Measurements from ENCODE around the gene GPBP1. TPM values are rescaled to one million over a fixed set of nuclear protein-coding genes. Genes with fewer than 3 reads are reported as not detected.
A peak's percentile ranks its signal among the peaks of the same experiment; 100 is the strongest.

The GPBP1 gene
- total and polyA plus RNA-seq, 9 of the 15 experiments (the other 6 are each of a cell fraction or from before 2014, with no cell fraction given), result 31.0 to 109 (median 68.4) TPM

DNA sequence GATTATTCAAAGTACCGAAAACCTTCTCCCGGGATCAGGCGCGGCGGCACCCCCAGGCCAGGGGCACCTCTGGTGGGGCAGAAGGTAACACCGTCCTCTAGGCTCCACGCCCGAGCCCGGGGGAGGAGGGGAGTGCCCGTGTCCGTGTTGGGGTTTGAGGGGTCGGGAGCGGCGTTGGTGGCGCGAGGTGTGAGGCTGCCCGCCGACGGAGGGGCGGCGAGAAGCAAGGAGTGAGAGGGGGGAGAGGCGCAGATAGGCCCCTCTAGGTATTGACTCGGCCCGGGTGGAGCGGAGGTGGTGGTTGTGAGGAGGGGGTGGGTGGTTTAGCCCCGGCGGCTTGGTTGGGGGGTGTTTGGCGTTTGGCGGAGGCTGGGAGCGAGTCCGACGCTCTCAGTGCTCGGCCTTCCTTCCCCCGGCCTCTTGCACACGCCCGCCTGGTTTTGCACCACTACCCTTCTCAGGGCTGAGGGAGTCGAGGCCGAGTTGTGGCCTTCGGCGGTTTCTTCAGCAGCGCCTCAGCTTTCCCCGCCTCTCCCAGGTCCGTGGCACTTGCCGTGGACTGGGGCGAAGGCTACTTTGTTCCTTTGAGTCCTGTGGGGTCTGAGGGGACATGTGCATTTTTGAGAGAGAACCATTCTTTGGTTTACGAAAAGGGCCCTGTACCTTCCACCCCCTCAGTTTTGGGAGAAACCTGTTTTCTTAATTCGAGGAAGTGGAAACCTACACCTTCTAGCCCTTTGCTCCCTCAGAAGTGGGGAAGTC lies 450 bp downstream of the GPBP1 start (continued):
- TF ChIP-seq ETS1 (conservative IDR thresholded peaks at IDR 0.05; ENCODE audit: control insufficient read depth, low read depth, low read length), result no peak
- TF ChIP-seq, protein P1, sequence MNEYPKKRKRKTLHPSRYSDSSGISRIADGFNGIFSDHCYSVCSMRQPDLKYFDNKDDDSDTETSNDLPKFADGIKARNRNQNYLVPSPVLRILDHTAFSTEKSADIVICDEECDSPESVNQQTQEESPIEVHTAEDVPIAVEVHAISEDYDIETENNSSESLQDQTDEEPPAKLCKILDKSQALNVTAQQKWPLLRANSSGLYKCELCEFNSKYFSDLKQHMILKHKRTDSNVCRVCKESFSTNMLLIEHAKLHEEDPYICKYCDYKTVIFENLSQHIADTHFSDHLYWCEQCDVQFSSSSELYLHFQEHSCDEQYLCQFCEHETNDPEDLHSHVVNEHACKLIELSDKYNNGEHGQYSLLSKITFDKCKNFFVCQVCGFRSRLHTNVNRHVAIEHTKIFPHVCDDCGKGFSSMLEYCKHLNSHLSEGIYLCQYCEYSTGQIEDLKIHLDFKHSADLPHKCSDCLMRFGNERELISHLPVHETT (CRISPR knock-in tag; conservative IDR thresholded peaks at IDR 0.05 in 1 of 2, IDR thresholded peaks at IDR 0.05 in 1 of 2), result no peak
- TF ChIP-seq, protein P2, sequence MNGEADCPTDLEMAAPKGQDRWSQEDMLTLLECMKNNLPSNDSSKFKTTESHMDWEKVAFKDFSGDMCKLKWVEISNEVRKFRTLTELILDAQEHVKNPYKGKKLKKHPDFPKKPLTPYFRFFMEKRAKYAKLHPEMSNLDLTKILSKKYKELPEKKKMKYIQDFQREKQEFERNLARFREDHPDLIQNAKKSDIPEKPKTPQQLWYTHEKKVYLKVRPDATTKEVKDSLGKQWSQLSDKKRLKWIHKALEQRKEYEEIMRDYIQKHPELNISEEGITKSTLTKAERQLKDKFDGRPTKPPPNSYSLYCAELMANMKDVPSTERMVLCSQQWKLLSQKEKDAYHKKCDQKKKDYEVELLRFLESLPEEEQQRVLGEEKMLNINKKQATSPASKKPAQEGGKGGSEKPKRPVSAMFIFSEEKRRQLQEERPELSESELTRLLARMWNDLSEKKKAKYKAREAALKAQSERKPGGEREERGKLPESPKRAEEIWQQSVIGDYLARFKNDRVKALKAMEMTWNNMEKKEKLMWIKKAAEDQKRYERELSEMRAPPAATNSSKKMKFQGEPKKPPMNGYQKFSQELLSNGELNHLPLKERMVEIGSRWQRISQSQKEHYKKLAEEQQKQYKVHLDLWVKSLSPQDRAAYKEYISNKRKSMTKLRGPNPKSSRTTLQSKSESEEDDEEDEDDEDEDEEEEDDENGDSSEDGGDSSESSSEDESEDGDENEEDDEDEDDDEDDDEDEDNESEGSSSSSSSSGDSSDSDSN (IDR thresholded peaks at IDR 0.05; ENCODE audit: borderline replicate concordance in 1 of 2, low read depth in 2 of 2, low read length in 2 of 2), result no peak; a peak in 1 of 4 replicates
- peak; percentile 69 for TF ChIP-seq RB1 (IDR thresholded peaks at IDR 0.05; ENCODE audit: low read depth)
- TF ChIP-seq BDP1 (IDR thresholded peaks at IDR 0.05; ENCODE audit: insufficient read depth, insufficient read length), result no peak
- no peak for TF ChIP-seq BRF1 (IDR thresholded peaks at IDR 0.05; ENCODE audit: borderline replicate concordance, extremely low read depth, insufficient read length)
- no peak for TF ChIP-seq RUNX1 (IDR thresholded peaks at IDR 0.05; ENCODE audit: low read depth)
- TF ChIP-seq ARNT (IDR thresholded peaks at IDR 0.05), result no peak
- no peak for TF ChIP-seq ESRRA (IDR thresholded peaks at IDR 0.05; ENCODE audit: borderline replicate concordance, low read depth)
- no peak for TF ChIP-seq CREBBP (IDR thresholded peaks at IDR 0.05; ENCODE audit: low read depth, low read length)
- TF ChIP-seq SMAD2 (IDR thresholded peaks at IDR 0.05; ENCODE audit: low read depth, low read length), result no peak
- TF ChIP-seq HNRNPH1 (optimal IDR thresholded peaks at IDR 0.05; ENCODE audit: low read depth, low read length), result no peak
- TF ChIP-seq ZNF408 (CRISPR knock-in tag; IDR thresholded peaks at IDR 0.05; ENCODE audit: low read depth), result no peak
- TF ChIP-seq, protein P3, sequence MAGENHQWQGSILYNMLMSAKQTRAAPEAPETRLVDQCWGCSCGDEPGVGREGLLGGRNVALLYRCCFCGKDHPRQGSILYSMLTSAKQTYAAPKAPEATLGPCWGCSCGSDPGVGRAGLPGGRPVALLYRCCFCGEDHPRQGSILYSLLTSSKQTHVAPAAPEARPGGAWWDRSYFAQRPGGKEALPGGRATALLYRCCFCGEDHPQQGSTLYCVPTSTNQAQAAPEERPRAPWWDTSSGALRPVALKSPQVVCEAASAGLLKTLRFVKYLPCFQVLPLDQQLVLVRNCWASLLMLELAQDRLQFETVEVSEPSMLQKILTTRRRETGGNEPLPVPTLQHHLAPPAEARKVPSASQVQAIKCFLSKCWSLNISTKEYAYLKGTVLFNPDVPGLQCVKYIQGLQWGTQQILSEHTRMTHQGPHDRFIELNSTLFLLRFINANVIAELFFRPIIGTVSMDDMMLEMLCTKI (IDR thresholded peaks at IDR 0.05; ENCODE audit: partially characterized antibody), result no peak
- TF ChIP-seq, protein P4, sequence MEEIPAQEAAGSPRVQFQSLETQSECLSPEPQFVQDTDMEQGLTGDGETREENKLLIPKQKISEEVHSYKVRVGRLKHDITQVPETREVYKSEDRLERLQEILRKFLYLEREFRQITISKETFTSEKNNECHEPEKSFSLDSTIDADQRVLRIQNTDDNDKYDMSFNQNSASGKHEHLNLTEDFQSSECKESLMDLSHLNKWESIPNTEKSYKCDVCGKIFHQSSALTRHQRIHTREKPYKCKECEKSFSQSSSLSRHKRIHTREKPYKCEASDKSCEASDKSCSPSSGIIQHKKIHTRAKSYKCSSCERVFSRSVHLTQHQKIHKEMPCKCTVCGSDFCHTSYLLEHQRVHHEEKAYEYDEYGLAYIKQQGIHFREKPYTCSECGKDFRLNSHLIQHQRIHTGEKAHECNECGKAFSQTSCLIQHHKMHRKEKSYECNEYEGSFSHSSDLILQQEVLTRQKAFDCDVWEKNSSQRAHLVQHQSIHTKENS (CRISPR knock-in tag; IDR thresholded peaks at IDR 0.05), result no peak
- no peak for TF ChIP-seq E2F4 (CRISPR knock-in tag; IDR thresholded peaks at IDR 0.05; ENCODE audit: low read depth)
- peak; percentile 88 for TF ChIP-seq POLR2G (IDR thresholded peaks at IDR 0.05; ENCODE audit: low read depth, low read length)
